K562 (cell line): ENCODE data around the gene FANCC.

Experiments
- CTCF ChIP-seq, 3 experiments: IDR thresholded peaks in 2 of 3; conservative IDR thresholded peaks in 1 of 3; 2 replicates each; pipeline ENCODE4 v1.5.1; 2011 to 2012; ENCODE audit warnings: low read length in 3 of 3, mild to moderate bottlenecking in 3 of 3, control low read depth in 2 of 3, improper control_type of control experiment in 1 of 3, inconsistent platforms in 1 of 3, low read depth in 1 of 3, mixed read lengths in 1 of 3, moderate library complexity in 1 of 3; ENCODE audit not compliant: insufficient read depth in 2 of 3
- HSF4 ChIP-seq: fragments of 250-450 bp; sonication (Bioruptor Pico); IDR thresholded peaks from 2 replicates; pipeline ENCODE4 v2.1.2; 2022; ENCODE audit warnings: mild to moderate bottlenecking, moderate library complexity, borderline replicate concordance
- MCM3 ChIP-seq: fragments of 450-650 bp; IDR thresholded peaks from 2 replicates; pipeline ENCODE4 v1.6.1; 2016
- ZNF398 ChIP-seq: fragments of 250-450 bp; sonication (Bioruptor Pico); IDR thresholded peaks from 2 replicates; pipeline ENCODE4 v1.8.0; 2021; ENCODE audit warnings: moderate library complexity, mild to moderate bottlenecking, inconsistent platforms
- ZNF551 ChIP-seq: fragments of 250-450 bp; sonication (Bioruptor Pico); IDR thresholded peaks from 2 replicates; pipeline ENCODE4 v1.5.0; 2021; ENCODE audit warnings: mild to moderate bottlenecking, moderate library complexity
- TF ChIP-seq, protein P1 (sequence below), 2 experiments: fragments of 450-650 bp; formaldehyde crosslinking in 1 of 2; IDR thresholded peaks; 2 replicates each; pipeline versions ENCODE4 v1.4.0 to v1.6.1; 2014 to 2020; ENCODE audit warnings: mild to moderate bottlenecking in 2 of 2, borderline replicate concordance in 1 of 2, low read depth in 1 of 2
- TF ChIP-seq, protein P2 (sequence below): sonication (generic); formaldehyde crosslinking; IDR thresholded peaks from 2 replicates; pipeline ENCODE4 v1.8.0; 2022; ENCODE audit warnings: mild to moderate bottlenecking, missing genetic modification reagents

DNA sequence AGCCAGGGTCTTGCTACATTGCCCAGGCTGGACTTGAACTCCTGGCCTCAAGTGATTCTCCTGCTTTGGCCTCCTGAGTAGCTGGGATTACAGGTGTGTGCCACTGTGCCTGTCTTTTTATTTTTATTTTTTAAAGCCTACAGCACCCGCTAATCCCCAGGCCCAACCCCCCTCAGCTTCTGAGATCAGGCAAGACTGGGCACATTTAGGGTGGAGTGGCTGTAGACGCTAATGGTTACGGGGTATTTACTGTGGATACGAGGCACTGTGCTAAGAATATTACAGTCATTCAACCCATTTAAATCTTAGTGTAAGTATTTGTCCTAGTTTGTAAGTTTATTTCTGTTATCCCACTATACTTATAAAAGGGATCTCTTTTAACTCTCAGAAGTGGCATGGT lies 175.2 kb downstream of the FANCC start:
- TF ChIP-seq CTCF (IDR thresholded peaks at IDR 0.05 in 2 of 3, conservative IDR thresholded peaks at IDR 0.05 in 1 of 3; ENCODE audit: insufficient read depth in 2 of 3, low read depth in 1 of 3, low read length in 3 of 3): no peak
- no peak for TF ChIP-seq ZNF398 (CRISPR knock-in tag)
- TF ChIP-seq MCM3: no peak
- TF ChIP-seq, protein P1, sequence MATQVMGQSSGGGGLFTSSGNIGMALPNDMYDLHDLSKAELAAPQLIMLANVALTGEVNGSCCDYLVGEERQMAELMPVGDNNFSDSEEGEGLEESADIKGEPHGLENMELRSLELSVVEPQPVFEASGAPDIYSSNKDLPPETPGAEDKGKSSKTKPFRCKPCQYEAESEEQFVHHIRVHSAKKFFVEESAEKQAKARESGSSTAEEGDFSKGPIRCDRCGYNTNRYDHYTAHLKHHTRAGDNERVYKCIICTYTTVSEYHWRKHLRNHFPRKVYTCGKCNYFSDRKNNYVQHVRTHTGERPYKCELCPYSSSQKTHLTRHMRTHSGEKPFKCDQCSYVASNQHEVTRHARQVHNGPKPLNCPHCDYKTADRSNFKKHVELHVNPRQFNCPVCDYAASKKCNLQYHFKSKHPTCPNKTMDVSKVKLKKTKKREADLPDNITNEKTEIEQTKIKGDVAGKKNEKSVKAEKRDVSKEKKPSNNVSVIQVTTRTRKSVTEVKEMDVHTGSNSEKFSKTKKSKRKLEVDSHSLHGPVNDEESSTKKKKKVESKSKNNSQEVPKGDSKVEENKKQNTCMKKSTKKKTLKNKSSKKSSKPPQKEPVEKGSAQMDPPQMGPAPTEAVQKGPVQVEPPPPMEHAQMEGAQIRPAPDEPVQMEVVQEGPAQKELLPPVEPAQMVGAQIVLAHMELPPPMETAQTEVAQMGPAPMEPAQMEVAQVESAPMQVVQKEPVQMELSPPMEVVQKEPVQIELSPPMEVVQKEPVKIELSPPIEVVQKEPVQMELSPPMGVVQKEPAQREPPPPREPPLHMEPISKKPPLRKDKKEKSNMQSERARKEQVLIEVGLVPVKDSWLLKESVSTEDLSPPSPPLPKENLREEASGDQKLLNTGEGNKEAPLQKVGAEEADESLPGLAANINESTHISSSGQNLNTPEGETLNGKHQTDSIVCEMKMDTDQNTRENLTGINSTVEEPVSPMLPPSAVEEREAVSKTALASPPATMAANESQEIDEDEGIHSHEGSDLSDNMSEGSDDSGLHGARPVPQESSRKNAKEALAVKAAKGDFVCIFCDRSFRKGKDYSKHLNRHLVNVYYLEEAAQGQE (IDR thresholded peaks at IDR 0.05; ENCODE audit: borderline replicate concordance): no peak
- TF ChIP-seq, protein P1 (CRISPR knock-in tag; IDR thresholded peaks at IDR 0.05; ENCODE audit: low read depth): no peak
- no peak for TF ChIP-seq ZNF551
- TF ChIP-seq, protein P2, sequence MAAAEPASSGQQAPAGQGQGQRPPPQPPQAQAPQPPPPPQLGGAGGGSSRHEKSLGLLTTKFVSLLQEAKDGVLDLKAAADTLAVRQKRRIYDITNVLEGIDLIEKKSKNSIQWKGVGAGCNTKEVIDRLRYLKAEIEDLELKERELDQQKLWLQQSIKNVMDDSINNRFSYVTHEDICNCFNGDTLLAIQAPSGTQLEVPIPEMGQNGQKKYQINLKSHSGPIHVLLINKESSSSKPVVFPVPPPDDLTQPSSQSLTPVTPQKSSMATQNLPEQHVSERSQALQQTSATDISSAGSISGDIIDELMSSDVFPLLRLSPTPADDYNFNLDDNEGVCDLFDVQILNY (CRISPR knock-in tag): no peak
- TF ChIP-seq HSF4 (CRISPR knock-in tag): no peak
